Measurements from ENCODE around the gene ZFYVE28. TPM values are rescaled to one million over a fixed set of nuclear protein-coding genes. Genes with fewer than 3 reads are reported as not detected.

The ZFYVE28 gene
- total and polyA plus RNA-seq, 8 donors = 2.2 to 12.4 (median 3.9) TPM

GRCh38 chr4:2372488-2373030 is 45.9 kb downstream of the ZFYVE28 start:
- ATAC-seq (no peak), DNase-seq (peak in 1 of 4 donors; percentile 49)
- TF ChIP-seq, protein P1, sequence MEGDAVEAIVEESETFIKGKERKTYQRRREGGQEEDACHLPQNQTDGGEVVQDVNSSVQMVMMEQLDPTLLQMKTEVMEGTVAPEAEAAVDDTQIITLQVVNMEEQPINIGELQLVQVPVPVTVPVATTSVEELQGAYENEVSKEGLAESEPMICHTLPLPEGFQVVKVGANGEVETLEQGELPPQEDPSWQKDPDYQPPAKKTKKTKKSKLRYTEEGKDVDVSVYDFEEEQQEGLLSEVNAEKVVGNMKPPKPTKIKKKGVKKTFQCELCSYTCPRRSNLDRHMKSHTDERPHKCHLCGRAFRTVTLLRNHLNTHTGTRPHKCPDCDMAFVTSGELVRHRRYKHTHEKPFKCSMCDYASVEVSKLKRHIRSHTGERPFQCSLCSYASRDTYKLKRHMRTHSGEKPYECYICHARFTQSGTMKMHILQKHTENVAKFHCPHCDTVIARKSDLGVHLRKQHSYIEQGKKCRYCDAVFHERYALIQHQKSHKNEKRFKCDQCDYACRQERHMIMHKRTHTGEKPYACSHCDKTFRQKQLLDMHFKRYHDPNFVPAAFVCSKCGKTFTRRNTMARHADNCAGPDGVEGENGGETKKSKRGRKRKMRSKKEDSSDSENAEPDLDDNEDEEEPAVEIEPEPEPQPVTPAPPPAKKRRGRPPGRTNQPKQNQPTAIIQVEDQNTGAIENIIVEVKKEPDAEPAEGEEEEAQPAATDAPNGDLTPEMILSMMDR (IDR thresholded peaks at IDR 0.05) = no peak
- Histone ChIP-seq H3K4me3 (no peak overlapping the region), H3K27ac (no peak overlapping the region), H3K36me3 (no peaks in the 10 kb centered on the region), H3K27me3 (no peaks in the 10 kb centered on the region), H3K4me1 (no peaks in the 10 kb centered on the region), H3K9me3 (peaks cover 0 to 6% of the 10 kb centered on the region in 2 donors)
- intact Hi-C loops (cut with DNase I) = no loop called here

DNA sequence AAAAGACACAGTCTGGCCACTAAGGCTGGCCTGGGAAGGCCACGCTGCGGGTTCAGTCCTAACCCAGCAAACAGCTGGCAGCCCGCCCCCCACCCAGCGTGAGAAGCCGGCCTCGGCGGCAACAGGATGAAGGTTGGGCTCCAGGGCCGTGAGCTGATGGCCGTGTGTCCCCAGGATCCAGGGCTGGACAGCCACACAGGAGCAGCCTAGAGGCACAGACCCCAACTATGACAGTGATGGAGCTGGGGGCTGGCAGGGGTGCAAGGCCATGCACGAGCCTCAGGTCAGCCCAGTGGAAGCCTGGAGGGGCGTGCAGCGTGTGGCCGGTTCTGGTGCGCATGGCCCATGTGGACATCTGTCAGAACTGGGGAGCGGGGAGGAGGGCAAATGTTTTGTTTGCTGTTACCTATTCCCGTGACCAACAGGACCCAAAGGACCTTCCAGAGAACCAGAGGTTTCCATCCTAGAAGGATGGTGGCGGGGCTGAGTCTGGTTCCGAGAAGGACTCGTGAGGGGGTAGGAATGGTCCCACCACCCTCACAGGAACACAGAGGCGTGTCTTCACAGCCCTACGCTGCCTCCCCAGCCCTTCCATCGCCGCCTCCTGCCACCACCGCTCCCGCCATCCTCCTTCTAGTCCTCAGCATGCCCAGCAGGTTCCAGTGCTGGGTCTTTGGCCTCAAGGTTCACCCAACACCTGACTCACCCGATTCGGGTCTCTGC is 46.5 kb downstream of the ZFYVE28 start:
- Histone ChIP-seq H3K4me1 (no peaks in the 10 kb centered on the region), H3K4me3 (no peak overlapping the region), H3K36me3 (no peaks in the 10 kb centered on the region), H3K9me3 (peaks cover 0 to 6% of the 10 kb centered on the region in 2 donors), H3K27ac (no peak overlapping the region), H3K27me3 (no peaks in the 10 kb centered on the region)
- TF ChIP-seq, protein P1 (IDR thresholded peaks at IDR 0.05) = no peak
- ATAC-seq (no peak), DNase-seq (peak in 1 of 4 donors; percentile 48)
- intact Hi-C loops (cut with DNase I) = no loop called here

DNA sequence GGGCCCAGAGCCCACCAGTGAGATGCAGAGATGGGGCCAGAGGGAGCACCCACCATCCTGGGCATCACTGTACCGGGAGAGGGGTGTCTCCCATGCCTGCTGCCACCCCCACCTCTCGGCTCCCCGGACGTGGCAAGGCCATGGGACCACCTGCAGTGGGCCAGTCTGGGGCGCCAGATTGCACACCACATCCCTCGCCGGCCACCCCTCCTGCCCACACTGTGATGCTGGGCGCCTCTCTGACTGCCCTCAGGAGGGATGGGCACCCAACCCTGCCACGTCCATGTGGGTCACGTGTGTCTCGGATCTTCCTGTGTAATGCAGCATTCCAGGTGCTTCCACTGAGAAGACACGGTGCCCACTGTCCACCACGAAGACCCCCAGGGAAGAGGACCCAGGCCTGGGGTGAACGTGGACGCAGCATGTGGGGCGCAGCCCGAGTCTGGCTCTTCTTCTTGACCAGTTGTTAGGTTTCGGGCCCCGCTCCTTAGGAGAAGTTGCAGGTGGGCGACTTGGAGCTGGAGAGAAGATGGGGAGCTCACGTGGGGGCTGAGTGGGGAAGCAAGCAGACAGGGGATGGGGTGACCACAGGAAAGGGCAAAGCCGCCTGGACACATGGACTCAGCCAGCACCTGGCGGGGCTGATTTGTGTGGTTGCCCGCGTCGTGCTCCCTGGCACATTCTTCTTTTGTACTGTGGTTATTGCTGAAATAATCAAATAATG is 47.7 kb downstream of the ZFYVE28 start:
- ATAC-seq = no peak
- no peak overlapping the region for H3K4me3 ChIP-seq
- intact Hi-C loops (cut with DNase I) = no loop called here
- TF ChIP-seq, protein P1 (IDR thresholded peaks at IDR 0.05) = no peak
- no peak overlapping the region for H3K27ac ChIP-seq
- H3K4me1 ChIP-seq = no peaks in the 10 kb centered on the region
- H3K27me3 ChIP-seq = no peaks in the 10 kb centered on the region
- no peaks in the 10 kb centered on the region for H3K36me3 ChIP-seq
- peaks cover 0 to 6% of the 10 kb centered on the region in 2 donors for H3K9me3 ChIP-seq
- peak in 1 of 4 donors; percentile 74 for DNase-seq

DNA sequence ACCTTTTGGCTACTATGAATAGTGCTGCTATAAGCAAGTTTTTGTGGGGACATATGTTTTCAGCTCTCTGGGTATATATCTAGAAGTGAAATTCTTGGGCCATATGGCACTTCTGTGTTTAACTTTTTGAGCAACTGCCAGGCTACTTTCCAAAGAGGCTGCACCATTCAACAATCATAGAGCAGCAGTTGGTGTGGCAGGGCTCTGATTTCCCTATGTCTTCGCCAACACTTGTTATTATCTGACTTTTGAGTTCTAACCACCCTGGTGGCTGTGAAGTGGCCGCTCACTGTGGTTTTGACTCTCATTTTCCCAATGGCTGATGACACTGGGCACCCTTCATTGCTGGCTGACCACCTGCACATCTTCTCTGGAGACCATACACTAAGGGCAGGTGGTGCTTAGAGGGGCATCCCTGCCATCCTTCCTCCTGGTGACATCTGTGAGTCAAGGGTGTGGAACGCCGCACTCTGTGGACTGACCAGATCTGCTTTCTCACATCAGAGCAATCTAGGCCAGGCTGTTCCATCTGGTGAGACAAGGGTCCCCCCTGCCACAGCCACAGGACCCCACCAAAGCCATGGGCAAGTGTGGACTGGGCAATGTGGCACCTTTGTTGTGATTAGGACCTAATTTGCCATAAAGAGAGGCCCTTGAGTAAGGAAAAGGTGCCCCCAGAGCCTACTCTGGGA is 49.6 kb downstream of the ZFYVE28 start:
- Histone ChIP-seq H3K27me3 (peaks cover 0 to 9% of the 10 kb centered on the region in 2 donors), H3K4me3 (no peak overlapping the region), H3K36me3 (no peaks in the 10 kb centered on the region), H3K4me1 (peaks cover 0 to 6% of the 10 kb centered on the region in 2 donors), H3K9me3 (peaks cover 0 to 6% of the 10 kb centered on the region in 2 donors), H3K27ac (no peak overlapping the region)
- intact Hi-C loops (cut with DNase I) = no loop called here
- ATAC-seq (no peak), DNase-seq (no peak)
- TF ChIP-seq, protein P1 (IDR thresholded peaks at IDR 0.05) = no peak
